ENCODE measurements around the gene PFDN1.

PFDN1 gene

DNA sequence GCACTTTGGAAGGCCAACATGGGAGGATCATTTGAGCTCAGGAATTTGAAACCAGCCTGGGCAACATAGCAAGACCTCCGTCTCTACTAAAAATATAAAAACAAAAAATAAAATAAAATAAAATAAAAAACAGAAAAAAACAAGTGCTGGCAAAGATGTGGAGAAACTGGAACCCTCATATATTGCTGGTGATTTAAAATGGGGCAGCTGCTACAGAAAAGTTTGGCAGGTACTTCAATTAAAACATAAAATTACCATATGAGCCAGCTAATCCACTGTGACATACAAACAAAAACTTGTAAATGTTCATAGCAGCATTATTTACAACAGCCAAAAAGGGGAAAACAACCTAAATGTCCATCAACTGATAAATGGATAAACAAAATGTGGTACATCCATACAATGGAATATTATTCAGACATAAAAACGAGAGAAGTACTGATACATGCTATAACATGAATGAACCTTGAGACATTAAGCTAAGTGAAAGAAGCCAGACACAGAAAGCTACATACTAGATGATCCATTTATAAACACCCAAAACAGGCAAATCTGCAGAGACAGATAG lies 42.7 kb downstream of the PFDN1 start:
- H3K4me3 ChIP-seq (ENCODE audit: low read depth, low read length, poor library complexity, severe bottlenecking): no peak overlapping the region
- H3K9me2 ChIP-seq (ENCODE audit: low read depth, low read length): no peaks in the 10 kb centered on the region
- H3K27me3 ChIP-seq (ENCODE audit: insufficient read depth, low read length): no peaks in the 10 kb centered on the region
- peaks cover 21% of the 10 kb centered on the region for H3K4me1 ChIP-seq (ENCODE audit: insufficient read depth, low read length, severe bottlenecking)
- H3K27ac ChIP-seq (ENCODE audit: low read depth, low read length, poor library complexity, severe bottlenecking): no peak overlapping the region
- 0 out of 2 replicates have a peak, but pooled peaks cover 4% of the 10 kb centered on the region for H3K9me3 ChIP-seq (ENCODE audit: low read length)
- H3K9ac ChIP-seq (ENCODE audit: low read length): no peak overlapping the region
- H3K79me2 ChIP-seq (ENCODE audit: insufficient read depth, low read length): 0 out of 2 replicates have a peak, but pooled peaks cover 7% of the 10 kb centered on the region
- H2AFZ ChIP-seq (ENCODE audit: low read length): no peak overlapping the region
- no peak for TF ChIP-seq EZH2 (IDR thresholded peaks at IDR 0.05; ENCODE audit: borderline replicate concordance, low read length)
- TF ChIP-seq, protein P1, sequence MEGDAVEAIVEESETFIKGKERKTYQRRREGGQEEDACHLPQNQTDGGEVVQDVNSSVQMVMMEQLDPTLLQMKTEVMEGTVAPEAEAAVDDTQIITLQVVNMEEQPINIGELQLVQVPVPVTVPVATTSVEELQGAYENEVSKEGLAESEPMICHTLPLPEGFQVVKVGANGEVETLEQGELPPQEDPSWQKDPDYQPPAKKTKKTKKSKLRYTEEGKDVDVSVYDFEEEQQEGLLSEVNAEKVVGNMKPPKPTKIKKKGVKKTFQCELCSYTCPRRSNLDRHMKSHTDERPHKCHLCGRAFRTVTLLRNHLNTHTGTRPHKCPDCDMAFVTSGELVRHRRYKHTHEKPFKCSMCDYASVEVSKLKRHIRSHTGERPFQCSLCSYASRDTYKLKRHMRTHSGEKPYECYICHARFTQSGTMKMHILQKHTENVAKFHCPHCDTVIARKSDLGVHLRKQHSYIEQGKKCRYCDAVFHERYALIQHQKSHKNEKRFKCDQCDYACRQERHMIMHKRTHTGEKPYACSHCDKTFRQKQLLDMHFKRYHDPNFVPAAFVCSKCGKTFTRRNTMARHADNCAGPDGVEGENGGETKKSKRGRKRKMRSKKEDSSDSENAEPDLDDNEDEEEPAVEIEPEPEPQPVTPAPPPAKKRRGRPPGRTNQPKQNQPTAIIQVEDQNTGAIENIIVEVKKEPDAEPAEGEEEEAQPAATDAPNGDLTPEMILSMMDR (IDR thresholded peaks at IDR 0.05; ENCODE audit: low read length): no peak
- peaks cover 3% of the 10 kb centered on the region; the same call in 1 of the 2 replicates for H3F3A ChIP-seq (ENCODE audit: insufficient read depth, low read length)
- H3K4me2 ChIP-seq (ENCODE audit: low read length): no peak overlapping the region
- H4K20me1 ChIP-seq (ENCODE audit: insufficient read depth, low read length): no peaks in the 10 kb centered on the region
- peaks cover 52% of the 10 kb centered on the region for H3K36me3 ChIP-seq (ENCODE audit: insufficient read depth, low read length)

DNA sequence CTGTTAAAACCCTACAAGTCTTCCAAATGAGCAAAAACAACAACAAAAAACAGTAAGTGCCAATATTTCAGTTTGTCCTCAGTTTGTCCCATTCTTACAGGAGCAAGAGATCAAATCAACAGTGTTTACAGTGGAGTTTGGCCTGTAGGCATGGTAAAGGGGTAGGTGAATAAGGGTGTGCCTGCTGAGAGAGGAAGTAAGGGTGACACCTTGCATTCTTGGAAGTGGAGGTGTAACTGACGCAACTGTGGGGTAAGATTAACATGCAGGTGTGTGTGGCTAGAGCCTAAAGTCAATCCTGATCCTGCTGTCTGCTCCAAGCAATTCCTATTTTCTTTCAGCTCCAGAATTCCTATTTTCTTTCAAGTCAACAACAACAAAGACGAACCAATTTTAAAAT lies 43.4 kb downstream of the PFDN1 start:
- Histone ChIP-seq H3K4me3 (ENCODE audit: low read depth, low read length, poor library complexity, severe bottlenecking) (no peak overlapping the region), H3K27ac (ENCODE audit: low read depth, low read length, poor library complexity, severe bottlenecking) (no peak overlapping the region), H3K9ac (ENCODE audit: low read length) (no peak overlapping the region), H3K27me3 (ENCODE audit: insufficient read depth, low read length) (no peaks in the 10 kb centered on the region), H3K4me1 (ENCODE audit: insufficient read depth, low read length, severe bottlenecking) (peaks cover 21% of the 10 kb centered on the region), H3F3A (ENCODE audit: insufficient read depth, low read length) (peaks cover 3% of the 10 kb centered on the region; the same call in 1 of the 2 replicates), H3K9me2 (ENCODE audit: low read depth, low read length) (no peaks in the 10 kb centered on the region), H3K79me2 (ENCODE audit: insufficient read depth, low read length) (0 out of 2 replicates have a peak, but pooled peaks cover 7% of the 10 kb centered on the region), H3K36me3 (ENCODE audit: insufficient read depth, low read length) (peaks cover 45% of the 10 kb centered on the region), H3K9me3 (ENCODE audit: low read length) (no peaks in the 10 kb centered on the region), H3K4me2 (ENCODE audit: low read length) (no peak overlapping the region), H2AFZ (ENCODE audit: low read length) (no peak overlapping the region), H4K20me1 (ENCODE audit: insufficient read depth, low read length) (no peaks in the 10 kb centered on the region)
- TF ChIP-seq, protein P1 (IDR thresholded peaks at IDR 0.05; ENCODE audit: low read length): no peak
- no peak for TF ChIP-seq EZH2 (IDR thresholded peaks at IDR 0.05; ENCODE audit: borderline replicate concordance, low read length)

DNA sequence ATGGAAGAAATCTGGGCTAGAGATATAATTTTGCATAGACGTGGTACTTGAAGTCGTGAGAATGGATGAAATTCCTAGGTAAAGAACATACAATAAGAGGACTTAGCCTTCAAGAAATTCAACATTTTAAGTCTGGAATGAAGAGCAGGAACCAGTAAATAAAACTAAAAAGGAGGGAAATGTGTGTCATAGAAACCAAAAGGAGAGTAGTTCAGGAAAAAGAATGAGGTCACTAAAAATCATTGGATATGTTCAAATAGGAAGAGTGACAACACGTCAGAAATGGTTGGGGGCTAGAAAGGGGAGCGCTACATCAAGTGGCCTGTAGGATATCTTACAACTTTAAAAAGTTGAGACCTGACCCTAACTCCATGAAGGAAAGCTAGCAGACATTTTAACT lies 44.0 kb downstream of the PFDN1 start:
- TF ChIP-seq, protein P1 (IDR thresholded peaks at IDR 0.05; ENCODE audit: low read length): no peak
- no peak for TF ChIP-seq EZH2 (IDR thresholded peaks at IDR 0.05; ENCODE audit: borderline replicate concordance, low read length)
- Histone ChIP-seq H3K79me2 (ENCODE audit: insufficient read depth, low read length) (0 out of 2 replicates have a peak, but pooled peaks cover 4% of the 10 kb centered on the region), H3K4me1 (ENCODE audit: insufficient read depth, low read length, severe bottlenecking) (peaks cover 25% of the 10 kb centered on the region), H3K4me3 (ENCODE audit: low read depth, low read length, poor library complexity, severe bottlenecking) (no peak overlapping the region), H2AFZ (ENCODE audit: low read length) (no peak overlapping the region), H4K20me1 (ENCODE audit: insufficient read depth, low read length) (no peaks in the 10 kb centered on the region), H3K9me2 (ENCODE audit: low read depth, low read length) (no peaks in the 10 kb centered on the region), H3F3A (ENCODE audit: insufficient read depth, low read length) (peaks cover 3% of the 10 kb centered on the region; the same call in 1 of the 2 replicates), H3K27me3 (ENCODE audit: insufficient read depth, low read length) (no peaks in the 10 kb centered on the region), H3K36me3 (ENCODE audit: insufficient read depth, low read length) (peaks cover 41% of the 10 kb centered on the region), H3K27ac (ENCODE audit: low read depth, low read length, poor library complexity, severe bottlenecking) (no peak overlapping the region), H3K9me3 (ENCODE audit: low read length) (no peaks in the 10 kb centered on the region), H3K4me2 (ENCODE audit: low read length) (no peak overlapping the region), H3K9ac (ENCODE audit: low read length) (no peak overlapping the region)
